ENCODE results near the gene STAB2.

The STAB2 gene

GRCh38 chr12:103572312-103573045 lies 14.6 kb upstream of the STAB2 start:
- DNase-seq (ENCODE audit: low read depth, low spot score) = no peak
- no peak for TF ChIP-seq CTCF (IDR thresholded peaks at IDR 0.05; ENCODE audit: insufficient read depth, low read length, missing control alignments)
- POLR2A ChIA-PET = no interaction called here
- CTCF ChIA-PET = interaction anchor here (1.0 to 4.3 kb wide), 7 partner anchors 9 to 298 kb away, joined by 3 to 28 read pairs (median 3); no protein-coding TSS in a partner anchor
- no peak overlapping the region for H3K4me3 ChIP-seq (ENCODE audit: low read depth, low read length)

GRCh38 chr12:103573185-103573584 lies 13.9 kb upstream of the STAB2 start:
- TF ChIP-seq CTCF (IDR thresholded peaks at IDR 0.05; ENCODE audit: insufficient read depth, low read length, missing control alignments) = no peak
- no peak for DNase-seq (ENCODE audit: low read depth, low spot score)
- ChIA-PET CTCF (interaction anchor here (0.9 to 4.3 kb wide), 8 partner anchors 8 to 297 kb away, joined by 3 to 28 read pairs (median 4); no protein-coding TSS in a partner anchor), POLR2A (no interaction called here)
- no peak overlapping the region for H3K4me3 ChIP-seq (ENCODE audit: low read depth, low read length)

- no peak overlapping the region for H3K4me3 ChIP-seq (ENCODE audit: low read depth, low read length)
- ChIA-PET POLR2A (no interaction called here), CTCF (no interaction called here)
- DNase-seq (ENCODE audit: low read depth, low spot score) = no peak
- TF ChIP-seq CTCF (IDR thresholded peaks at IDR 0.05; ENCODE audit: insufficient read depth, low read length, missing control alignments) = no peak
These were observed 8.1 kb upstream of the STAB2 start for GRCh38 chr12:103578926-103579325.

GRCh38 chr12:103580026-103580425 lies 7.0 kb upstream of the STAB2 start:
- DNase-seq (ENCODE audit: low read depth, low spot score) = no peak
- TF ChIP-seq CTCF (IDR thresholded peaks at IDR 0.05; ENCODE audit: insufficient read depth, low read length, missing control alignments) = no peak
- POLR2A ChIA-PET = no interaction called here
- no peak overlapping the region for H3K4me3 ChIP-seq (ENCODE audit: low read depth, low read length)
- CTCF ChIA-PET = no interaction called here

GRCh38 chr12:103583008-103583407 lies 4.1 kb upstream of the STAB2 start:
- no peak for TF ChIP-seq CTCF (IDR thresholded peaks at IDR 0.05; ENCODE audit: insufficient read depth, low read length, missing control alignments)
- no peak for DNase-seq (ENCODE audit: low read depth, low spot score)
- H3K4me3 ChIP-seq (ENCODE audit: low read depth, low read length) = no peak overlapping the region
- ChIA-PET CTCF (interaction anchor here (0.8 to 2.3 kb wide), 3 partner anchors 9 to 287 kb away, joined by 3 to 14 read pairs (median 4); no protein-coding TSS in a partner anchor), POLR2A (no interaction called here)

- POLR2A ChIA-PET = no interaction called here
- TF ChIP-seq CTCF (IDR thresholded peaks at IDR 0.05; ENCODE audit: insufficient read depth, low read length, missing control alignments) = no peak
- CTCF ChIA-PET = interaction anchor here (0.6 to 3.8 kb wide), 3 partner anchors 86 to 283 kb away, joined by 3 to 26 read pairs (median 3); no protein-coding TSS in a partner anchor
- no peak for DNase-seq (ENCODE audit: low read depth, low spot score)
- no peak overlapping the region for H3K4me3 ChIP-seq (ENCODE audit: low read depth, low read length)
These were observed 941 bp upstream of the STAB2 start for GRCh38 chr12:103586132-103586531.

Data from AG04449 (cell line).